B cell (primary cell): ENCODE measurements around the gene EXD3. TPM values are rescaled to one million over a fixed set of nuclear protein-coding genes. Genes with fewer than 3 reads are reported as not detected.

Source experiments
- ATAC-seq: fragments of 200-7000 bp; cut with Tn5 transposase; one replicate; pipeline ENCODE4 v1.10.0; 2021; ENCODE audit warnings: low read depth, mild to moderate bottlenecking, moderate number of reproducible peaks, moderate library complexity
- CTCF ChIA-PET: fragments of 350-600 bp; sonication (Branson Sonifier 250); formaldehyde crosslinking; loops from one replicate; lab custom pipeline; 2021; ENCODE audit warnings: antibody characterized with exemption, inconsistent platforms; lab: Charles Lee
- POLR2A ChIA-PET: fragments of 350-600 bp; sonication (Branson Sonifier 250); formaldehyde crosslinking; loops from one replicate; lab custom pipeline; 2021; ENCODE audit warnings: antibody characterized with exemption; lab: Charles Lee
- DNase-seq: peaks from one replicate; pipeline ENCODE4 v3.0.0; 2013
- H2AFZ ChIP-seq: 2 replicates; pipeline ENCODE4 v1.6.1; 2012; ENCODE audit warnings: mild to moderate bottlenecking, low read depth, low read length; ENCODE audit not compliant: insufficient read depth, poor library complexity, severe bottlenecking
- H3K27ac ChIP-seq, 2 donors: 1 replicate in 1 of 2; 2 replicates in 1 of 2; pipeline ENCODE4 v1.5.1; 2012 to 2013; ENCODE audit warnings: low read length in 2 of 2, mild to moderate bottlenecking in 2 of 2, moderate library complexity in 1 of 2
- H3K27me3 ChIP-seq, 4 experiments: fragments of 200-600 bp in 1 of 4; sonication (generic) in 1 of 4; replicated peaks in 1 of 4; 1 replicate in 2 of 4; 2 replicates in 2 of 4; pipeline versions ENCODE4 v1.6.1 to v1.7.0; 2013 to 2016; ENCODE audit warnings: low read length in 3 of 4, mild to moderate bottlenecking in 2 of 4, mixed read lengths in 1 of 4, moderate library complexity in 1 of 4; ENCODE audit not compliant: insufficient read depth in 4 of 4, control insufficient read depth in 3 of 4; ENCODE audit errors: control extremely low read depth in 1 of 4
- H3K36me3 ChIP-seq, 2 experiments: replicated peaks in 1 of 2; 1 replicate in 1 of 2; 2 replicates in 1 of 2; pipeline versions ENCODE4 v1.6.1 to v1.7.1; 2013; ENCODE audit warnings: low read length in 1 of 2; ENCODE audit not compliant: insufficient read depth in 2 of 2, control insufficient read depth in 1 of 2; ENCODE audit errors: control extremely low read depth in 1 of 2, extremely low read depth in 1 of 2
- H3K4me1 ChIP-seq, 2 donors: fragments of 200-600 bp in 1 of 2; sonication (generic) in 1 of 2; 1 replicate in 1 of 2; 2 replicates in 1 of 2; pipeline versions ENCODE4 v1.5.1 to v1.6.1; 2013 to 2017; ENCODE audit warnings: low read length in 2 of 2; ENCODE audit not compliant: control insufficient read depth in 2 of 2, insufficient read depth in 2 of 2
- H3K4me2 ChIP-seq: replicated peaks from 2 replicates; pipeline ENCODE3; 2012; ENCODE audit warnings: mild to moderate bottlenecking, low read depth, low read length; ENCODE audit not compliant: poor library complexity, severe bottlenecking
- H3K4me3 ChIP-seq, 5 experiments: fragments of 200-600 bp in 1 of 5; sonication (generic) in 1 of 5; 1 replicate in 3 of 5; 2 replicates in 2 of 5; pipeline versions ENCODE4 v1.5.1 to v1.7.0; 2011 to 2016; ENCODE audit warnings: low read length in 4 of 5, mild to moderate bottlenecking in 4 of 5, low read depth in 2 of 5, control low read depth in 1 of 5, moderate library complexity in 1 of 5; ENCODE audit not compliant: insufficient read depth in 1 of 5; ENCODE audit errors: control extremely low read depth in 1 of 5, extremely low read depth in 1 of 5
- H3K79me2 ChIP-seq: fragments of 200-600 bp; sonication (generic); one replicate; pipeline ENCODE4 v1.6.0; 2016; ENCODE audit warnings: low read length; ENCODE audit not compliant: control insufficient read depth, insufficient read depth
- H3K9ac ChIP-seq: fragments of 200-600 bp; sonication (generic); 2 replicates; pipeline ENCODE4 v1.6.1; 2017; ENCODE audit warnings: mild to moderate bottlenecking, low read length, moderate library complexity
- H3K9me3 ChIP-seq, 3 donors: one replicate each; pipeline versions ENCODE4 v1.6.1 to v1.7.1; 2013; ENCODE audit warnings: low read length in 2 of 3; ENCODE audit not compliant: control insufficient read depth in 2 of 3, insufficient read depth in 1 of 3; ENCODE audit errors: control extremely low read depth in 1 of 3
- H4K20me1 ChIP-seq: 2 replicates; pipeline ENCODE4 v1.6.0; 2012; ENCODE audit warnings: mild to moderate bottlenecking, low read length; ENCODE audit not compliant: insufficient read depth, control insufficient read depth, poor library complexity, severe bottlenecking
- H3K27ac Mint-ChIP-seq: one replicate; pipeline ENCODE4 v1.8.0; 2021; ENCODE audit warnings: mixed read lengths
- H3K27me3 Mint-ChIP-seq: one replicate; pipeline ENCODE4 v1.8.0; 2021; ENCODE audit warnings: mixed read lengths
- H3K4me1 Mint-ChIP-seq: one replicate; pipeline ENCODE4 v1.8.0; 2021; ENCODE audit warnings: mixed read lengths
- H3K4me3 Mint-ChIP-seq: one replicate; pipeline ENCODE4 v1.8.0; 2021; ENCODE audit warnings: mixed read lengths
- H3K9me3 Mint-ChIP-seq: one replicate; pipeline ENCODE4 v1.8.0; 2022; ENCODE audit warnings: mixed read lengths; ENCODE audit not compliant: insufficient read depth
- CTCF ChIP-seq: fragments of 200-600 bp; IDR thresholded peaks from one replicate; pipeline ENCODE4 v1.8.0; 2022; ENCODE audit warnings: antibody characterized with exemption, mild to moderate bottlenecking
- EZH2 ChIP-seq: IDR thresholded peaks from 2 replicates; pipeline ENCODE4 v1.6.1; 2012; ENCODE audit warnings: borderline replicate concordance, low read depth, mild to moderate bottlenecking, moderate library complexity, low read length; ENCODE audit not compliant: insufficient read depth, poor library complexity, severe bottlenecking
- WGBS: methylation state at CpG from one replicate; pipeline ENCODE4 v1.1.5; 2013; ENCODE audit warnings: missing lambda C conversion rate; ENCODE audit not compliant: insufficient coverage; 5-methylcytosine and 5-hydroxymethylcytosine counted together
- intact Hi-C: fragments of 100-400 bp; cut with micrococcal nuclease; formaldehyde crosslinking; loops from one replicate; pipeline ENCODE4 v1.10.0; 2022
- polyA plus RNA-seq: library from polyadenylated mRNA; depleted of rRNA; stranded (reverse); fragments of >200 nt; gene quantifications from 2 replicates; pipeline ENCODE4 v1.2.3, GENCODE V29; 2012
- total RNA-seq, 2 donors: library from RNA; stranded (reverse); fragments of 120-200 nt in 1 of 2; gene quantifications; 1 replicate in 1 of 2; 2 replicates in 1 of 2; pipeline versions ENCODE4 v1.2.3 to v1.2.4, GENCODE V29; 2013 to 2022

Gene EXD3
- total and polyA plus RNA-seq, 2 donors (not counting 1 experiment from before 2014, with no cell fraction given) = 22.5 to 23.7 TPM

GRCh38 chr9:137325124-137325523 is 97.8 kb downstream of the EXD3 start:
- DNase-seq = peak; percentile 6
- H4K20me1 ChIP-seq = no peaks in the 10 kb centered on the region
- peaks cover 27 to 37% of the 10 kb centered on the region in 2 donors for H3K4me1 ChIP-seq
- no peak overlapping the region for H3K27ac ChIP-seq
- H3K27me3 ChIP-seq = peaks cover 0 to 6% (median 3%) of the 10 kb centered on the region in 4 experiments
- Mint-ChIP-seq H3K4me3 (no peak overlapping the region), H3K27ac (peak overlapping the region; percentile 26), H3K4me1 (peaks cover 33% of the 10 kb centered on the region), H3K27me3 (peaks cover 11% of the 10 kb centered on the region), H3K9me3 (peaks cover 2% of the 10 kb centered on the region)
- no peak overlapping the region for H2AFZ ChIP-seq
- ChIA-PET POLR2A (no interaction called here), CTCF (interaction anchor here (4.0 kb wide), 1 partner anchor 22 kb away, joined by 21 read pairs; the partner anchor contains the start of gene NRARP)
- no peak overlapping the region for H3K4me3 ChIP-seq
- 95% methylated on average over 10 of the region's 10 CpGs for WGBS
- no peaks in the 10 kb centered on the region for H3K79me2 ChIP-seq
- intact Hi-C loops = no loop called here
- TF ChIP-seq CTCF = no peak
- no peak for TF ChIP-seq EZH2
- H3K36me3 ChIP-seq = no peaks in the 10 kb centered on the region
- H3K9ac ChIP-seq = no peak overlapping the region
- no peak overlapping the region for H3K4me2 ChIP-seq
- H3K9me3 ChIP-seq = peaks cover 0 to 14% (median 0%) of the 10 kb centered on the region in 3 donors
- ATAC-seq = no peak

- peaks cover 0 to 6% (median 3%) of the 10 kb centered on the region in 4 experiments for H3K27me3 ChIP-seq
- H3K79me2 ChIP-seq = no peaks in the 10 kb centered on the region
- Mint-ChIP-seq H3K27ac (no peak overlapping the region), H3K27me3 (peaks cover 11% of the 10 kb centered on the region), H3K4me1 (peaks cover 38% of the 10 kb centered on the region), H3K9me3 (peaks cover 2% of the 10 kb centered on the region), H3K4me3 (no peak overlapping the region)
- peaks cover 0 to 9% (median 0%) of the 10 kb centered on the region in 3 donors for H3K9me3 ChIP-seq
- no peak overlapping the region for H3K4me3 ChIP-seq
- CTCF ChIA-PET = interaction anchor here (4.0 kb wide), 1 partner anchor 21 kb away, joined by 21 read pairs; the partner anchor contains the start of gene NRARP
- TF ChIP-seq CTCF (no peak), EZH2 (no peak)
- no peak overlapping the region for H3K27ac ChIP-seq
- no peak for ATAC-seq
- DNase-seq = peak; percentile 11
- H3K9ac ChIP-seq = no peak overlapping the region
- H3K36me3 ChIP-seq = no peaks in the 10 kb centered on the region
- no peaks in the 10 kb centered on the region for H4K20me1 ChIP-seq
- POLR2A ChIA-PET = interaction anchor here (0.6 kb wide), 1 partner anchor 100 kb away, joined by 3 read pairs; no protein-coding TSS in a partner anchor
- intact Hi-C loops = no loop called here
- WGBS = 94% methylated on average over 30 of the region's 37 CpGs
- no peak overlapping the region for H2AFZ ChIP-seq
- H3K4me2 ChIP-seq = no peak overlapping the region
- H3K4me1 ChIP-seq = peaks cover 29 to 42% of the 10 kb centered on the region in 2 donors
Measured at GRCh38 chr9:137323531-137324331, 99.2 kb downstream of the EXD3 start.
